ENCODE results near the gene CEP85.
"Not testable (repeated sequence)": the region's sequence is repeated elsewhere in the genome, so short reads cannot be mapped to it uniquely, and the experiment has no call there.

The CEP85 gene

DNA sequence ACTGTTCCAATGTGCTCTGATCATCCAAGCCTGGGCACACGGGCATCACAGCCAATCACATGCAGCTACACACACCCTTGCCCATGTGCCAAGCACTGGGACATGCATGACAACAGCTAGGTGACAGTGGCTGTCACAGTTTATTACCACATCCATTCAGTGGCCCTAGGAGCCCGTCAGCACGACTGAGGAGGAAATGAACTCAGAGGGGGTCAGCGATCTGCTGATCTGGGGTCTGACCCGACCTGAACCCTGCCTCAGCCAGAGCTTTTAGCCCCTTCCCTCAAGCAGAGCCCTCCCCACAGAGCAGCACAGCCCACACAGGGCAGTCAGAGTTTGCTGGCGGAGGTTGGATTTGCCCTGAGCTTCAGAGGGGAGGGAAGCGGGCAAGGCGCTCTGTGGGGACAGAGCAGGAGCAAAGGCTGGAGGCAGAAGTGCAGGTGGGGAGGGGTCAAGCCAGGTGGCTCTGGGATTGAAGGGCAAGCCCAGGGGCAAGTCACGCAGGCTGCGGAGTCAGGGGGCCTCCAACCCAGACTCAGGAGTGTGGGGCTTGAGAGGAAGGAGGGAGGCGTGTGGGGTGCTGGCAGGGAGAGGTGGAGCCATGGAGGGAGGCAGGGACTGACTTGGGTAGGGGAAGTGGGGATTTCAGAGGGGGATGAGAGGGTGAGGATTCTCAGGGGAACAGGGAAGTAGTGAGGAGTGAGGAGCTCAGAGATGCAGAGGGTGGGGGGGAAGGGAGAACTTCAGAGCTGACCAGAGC, 56.3 kb downstream of the CEP85 start:
- no peak for DNase-seq (ENCODE audit: low spot score)

DNA sequence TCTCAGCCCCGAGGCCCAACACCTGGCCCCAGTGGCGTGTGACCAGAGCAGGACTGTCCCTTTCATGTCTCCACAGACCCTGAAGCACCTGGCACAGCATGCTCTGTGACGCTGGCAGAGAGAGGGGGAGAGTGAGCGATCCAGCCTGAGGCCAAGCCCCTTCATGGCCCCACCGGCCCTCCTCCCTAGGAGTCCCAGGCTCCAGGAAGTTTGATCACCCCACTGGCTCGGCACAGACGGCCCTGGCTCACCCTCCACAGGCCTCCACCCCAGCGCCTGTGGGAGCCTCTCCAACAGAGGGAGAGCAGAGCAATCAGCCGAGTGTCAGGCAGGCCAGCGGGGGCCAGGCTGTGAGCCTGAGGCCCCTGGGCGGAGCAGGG, 56.9 kb downstream of the CEP85 start:
- no peak for DNase-seq (ENCODE audit: low spot score)

GRCh38 chr1:26291433-26291832, 57.4 kb downstream of the CEP85 start:
- no peak for DNase-seq (ENCODE audit: low spot score)

DNA sequence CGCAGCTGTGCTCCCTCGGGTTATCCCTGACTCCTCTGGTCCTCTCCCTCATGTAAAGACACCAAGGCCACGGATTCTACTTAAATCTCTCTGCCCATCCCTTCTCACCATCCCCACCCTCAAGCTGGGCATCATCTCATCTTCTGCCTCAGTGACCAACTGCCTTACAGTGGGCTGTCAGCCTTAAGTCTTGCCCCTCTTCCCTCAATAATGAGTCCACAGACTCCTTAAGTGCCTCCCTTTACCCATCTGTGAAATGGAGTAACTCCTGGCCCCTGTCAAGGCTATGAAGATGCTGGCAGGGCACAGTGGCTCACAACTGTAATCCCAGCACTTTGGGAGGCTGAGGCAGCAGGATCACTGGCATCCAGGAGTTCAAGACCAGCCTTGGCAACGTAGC, 57.9 kb downstream of the CEP85 start:
- no peak for DNase-seq (ENCODE audit: low spot score)

GRCh38 chr1:26292735-26293134, 58.7 kb downstream of the CEP85 start:
- DNase-seq (ENCODE audit: low spot score): not testable (repeated sequence)

DNA sequence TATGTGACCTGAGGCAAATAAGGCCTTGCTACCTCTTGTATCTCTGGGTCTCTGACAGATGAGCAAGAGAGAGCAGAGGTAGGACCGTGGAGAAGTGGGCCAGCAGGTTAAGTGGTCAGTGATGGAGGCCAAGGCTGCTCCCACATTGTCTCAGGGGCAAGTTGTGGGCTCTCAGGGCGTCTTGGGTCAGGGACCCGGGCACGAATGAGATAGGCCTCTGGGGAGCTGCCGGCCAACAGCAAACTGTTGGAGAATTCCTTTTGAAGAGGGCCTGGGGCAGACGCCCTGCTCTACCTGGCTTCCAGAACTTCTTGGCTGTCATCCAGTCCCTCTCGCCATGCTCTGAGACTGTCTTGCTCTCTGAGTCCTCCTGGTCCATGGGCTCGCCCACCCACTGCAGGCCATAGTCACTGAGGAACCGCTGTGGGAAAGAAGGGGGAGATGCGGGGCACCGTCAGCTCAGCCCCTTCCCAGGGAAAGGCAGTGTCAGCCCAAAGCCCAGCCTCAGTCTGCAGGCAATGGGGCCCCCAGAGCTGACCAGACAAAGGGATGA, 60.0 kb downstream of the CEP85 start:
- DNase-seq (ENCODE audit: low spot score): no peak

- DNase-seq (ENCODE audit: low spot score): no peak
Observed at GRCh38 chr1:26295194-26296138, 61.5 kb downstream of the CEP85 start.

GRCh38 chr1:26296340-26297056, 62.5 kb downstream of the CEP85 start:
- DNase-seq (ENCODE audit: low spot score): no peak

DNA sequence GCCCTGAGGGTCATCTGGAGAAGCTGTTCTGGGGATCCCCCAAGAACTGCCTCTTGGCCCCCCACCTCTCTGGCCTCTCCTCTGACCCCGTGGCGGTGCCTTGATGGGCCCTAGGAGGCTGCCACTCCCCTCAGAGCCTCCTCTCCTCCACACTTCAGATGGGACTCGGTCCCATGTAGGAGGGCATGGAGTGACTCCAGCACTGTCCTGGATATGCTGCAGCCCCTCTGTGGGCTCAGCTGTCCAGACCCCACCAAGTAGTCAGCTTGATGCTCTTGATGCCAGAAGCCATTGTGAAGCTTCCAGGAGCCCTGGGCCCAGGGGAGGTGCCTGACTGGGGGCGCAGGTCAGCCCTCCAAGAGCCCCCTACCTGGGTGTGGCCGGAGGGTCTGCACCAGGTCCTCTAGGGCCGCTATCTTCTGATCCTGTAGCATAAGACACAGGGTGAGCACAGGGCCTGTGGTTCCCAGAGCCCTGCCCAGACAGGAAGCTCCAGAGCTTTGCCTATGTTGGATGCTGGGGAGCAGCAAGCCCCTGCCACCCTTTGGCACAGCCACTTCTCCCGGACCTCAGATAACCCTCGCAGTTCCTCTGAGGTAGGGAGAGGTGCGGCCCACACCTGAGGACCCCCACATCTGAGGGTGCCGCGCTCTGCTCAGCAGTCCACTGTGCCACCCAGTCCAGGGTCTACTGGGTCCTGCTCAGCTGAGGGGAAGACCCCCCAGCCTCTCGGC, 63.2 kb downstream of the CEP85 start:
- no peak for DNase-seq (ENCODE audit: low spot score)

DNA sequence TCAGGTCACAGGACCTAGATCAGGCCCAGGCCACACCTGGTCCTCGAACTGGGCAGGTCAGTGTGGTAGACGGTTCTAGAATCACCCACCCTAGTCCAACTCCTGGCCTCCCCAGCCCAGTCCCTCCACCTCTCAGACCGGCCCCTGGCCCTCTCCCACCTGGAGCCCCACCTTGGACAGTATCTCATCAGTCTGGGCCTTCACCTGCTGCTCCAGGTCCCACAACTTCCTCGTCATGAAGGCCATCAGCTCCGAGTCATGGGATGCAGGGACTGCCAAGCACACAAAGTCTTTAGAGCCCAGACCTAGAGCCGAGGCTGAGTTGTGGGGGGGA, 63.8 kb downstream of the CEP85 start:
- no peak for DNase-seq (ENCODE audit: low spot score)

DNA sequence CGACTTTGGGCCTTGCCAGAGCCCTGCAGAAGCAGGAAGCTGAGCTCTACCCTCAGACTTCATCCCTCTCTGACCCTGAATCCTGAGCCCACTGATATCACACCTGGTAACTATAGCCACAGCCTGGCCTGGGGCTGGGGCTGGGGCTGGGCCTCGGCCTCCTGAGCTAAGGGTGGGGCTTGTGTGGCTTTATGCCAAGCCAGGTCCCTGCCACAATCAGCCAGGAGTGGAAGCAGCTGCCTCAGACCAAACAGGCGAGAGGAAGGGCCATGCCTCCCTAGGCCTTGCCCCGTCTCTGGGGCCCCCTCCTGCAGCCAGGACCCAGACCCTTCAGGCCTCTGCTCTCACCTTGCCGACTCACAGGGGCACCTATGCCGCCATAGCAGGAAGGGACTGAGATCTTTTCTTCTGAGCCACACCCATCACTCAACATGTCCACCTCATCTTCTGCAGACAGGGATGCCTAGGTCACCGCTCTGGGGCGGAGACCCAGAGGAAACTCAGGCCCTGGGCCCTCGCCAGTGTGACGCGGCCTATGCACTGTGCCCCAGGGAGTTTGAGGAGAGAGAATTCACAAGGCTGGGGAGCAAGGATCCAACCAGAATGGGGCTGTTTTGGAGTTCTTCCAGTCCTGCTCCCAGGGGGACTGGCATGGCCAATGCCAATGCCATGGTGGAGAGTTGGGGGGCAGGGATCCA, 66.7 kb downstream of the CEP85 start:
- no peak for DNase-seq (ENCODE audit: low spot score)

- DNase-seq (ENCODE audit: low spot score): peak; percentile 52
Observed at GRCh38 chr1:26302733-26303405, 68.9 kb downstream of the CEP85 start.

DNA sequence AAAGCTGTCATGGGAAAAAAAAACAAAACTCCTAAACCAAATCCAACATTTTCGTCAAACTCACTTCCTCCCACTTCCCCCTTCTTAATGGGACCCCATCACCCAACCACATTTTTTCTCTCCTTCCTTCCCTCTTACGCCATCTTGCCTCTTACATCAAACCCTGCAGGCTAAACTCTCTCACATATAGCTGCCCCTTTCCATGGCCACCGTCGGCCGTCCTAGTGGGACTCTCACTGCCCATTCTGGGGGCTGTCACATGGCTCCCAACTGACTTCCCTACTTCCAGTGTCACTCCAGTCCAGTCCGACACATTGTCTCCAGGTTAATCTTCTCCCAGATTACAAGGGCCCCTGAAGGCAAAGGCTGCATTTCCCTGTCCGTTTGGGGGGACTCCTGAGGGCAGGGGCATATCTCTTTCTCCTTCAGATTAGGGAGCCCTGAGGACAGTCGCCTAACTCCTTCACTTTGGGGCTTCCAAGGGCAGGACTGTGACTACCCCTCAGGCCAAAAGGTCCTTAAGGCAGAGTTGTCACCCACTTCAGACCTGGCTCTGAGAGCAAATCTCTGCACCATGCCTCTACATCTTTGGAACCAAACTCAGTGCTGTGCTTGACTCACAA, 71.8 kb downstream of the CEP85 start:
- DNase-seq (ENCODE audit: low spot score): no peak

DNA sequence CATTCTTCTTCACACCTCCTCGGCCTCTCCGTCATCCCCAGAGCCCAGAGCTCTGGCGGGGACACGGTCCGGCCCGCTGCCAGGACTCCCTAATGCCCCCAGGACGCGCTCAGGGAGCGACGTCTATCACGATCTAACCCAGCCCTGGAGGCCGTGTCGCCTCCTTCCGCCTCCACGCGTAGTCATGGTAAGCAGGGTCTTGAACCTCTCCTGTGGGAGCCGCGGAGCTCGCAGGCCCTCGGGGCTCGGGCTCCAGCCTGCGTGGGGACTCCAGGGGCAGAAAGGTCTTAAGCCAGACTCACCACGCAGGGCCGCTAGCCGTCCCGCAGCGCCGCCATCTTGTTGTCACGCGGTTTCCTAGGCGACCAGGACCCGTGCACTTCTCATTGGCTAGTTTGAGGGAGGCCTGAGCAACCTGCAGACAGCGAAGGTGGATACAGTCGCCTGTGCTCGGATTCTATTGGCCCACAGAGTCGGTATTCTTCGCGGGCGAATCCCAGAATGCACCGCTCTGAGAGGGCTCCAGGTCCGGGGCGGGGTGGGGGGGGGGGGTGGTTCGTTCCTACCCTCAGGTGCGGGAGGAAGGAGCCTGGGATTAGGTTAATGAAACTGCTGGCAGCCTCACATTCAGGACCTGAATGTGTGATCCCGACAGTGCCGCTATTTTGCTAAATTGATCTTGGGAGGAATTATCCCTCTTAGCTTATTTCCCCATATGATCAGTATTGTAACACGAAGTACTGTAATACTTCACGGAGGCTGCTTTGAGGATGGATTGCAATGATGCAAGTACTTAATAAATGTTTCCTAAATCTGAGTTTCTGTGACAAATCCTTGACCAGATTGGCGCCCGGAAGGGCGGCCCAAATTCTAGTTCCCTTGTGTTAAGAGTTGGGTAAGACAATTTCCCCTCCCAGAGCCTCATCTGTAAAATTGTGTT, 72.6 kb downstream of the CEP85 start, which contains the start of gene UBXN11:
TSS of gene UBXN11 (minus strand) at position 347 of the 940 bp plus-strand sequence. CDS start 3,753 bp downstream, outside the sequence.
- DNase-seq (ENCODE audit: low spot score): peak; percentile 96

GRCh38 chr1:26307363-26307781, 73.4 kb downstream of the CEP85 start:
- no peak for DNase-seq (ENCODE audit: low spot score)

- DNase-seq (ENCODE audit: low spot score): not testable (repeated sequence)
Observed at GRCh38 chr1:26307966-26308899, 74.2 kb downstream of the CEP85 start.

GRCh38 chr1:26314501-26314900, 80.5 kb downstream of the CEP85 start:
- no peak for DNase-seq (ENCODE audit: low spot score)

Measured in LoVo (cell line).